ENCODE results near the gene PTPRM. TPM values are rescaled to one million over a fixed set of nuclear protein-coding genes. Genes with fewer than 3 reads are reported as not detected.

Gene PTPRM
- total and polyA plus RNA-seq, 2 of the 8 experiments (the other 6 are each of a cell fraction or from before 2014, with no cell fraction given): 4.1 to 7.0 TPM

DNA sequence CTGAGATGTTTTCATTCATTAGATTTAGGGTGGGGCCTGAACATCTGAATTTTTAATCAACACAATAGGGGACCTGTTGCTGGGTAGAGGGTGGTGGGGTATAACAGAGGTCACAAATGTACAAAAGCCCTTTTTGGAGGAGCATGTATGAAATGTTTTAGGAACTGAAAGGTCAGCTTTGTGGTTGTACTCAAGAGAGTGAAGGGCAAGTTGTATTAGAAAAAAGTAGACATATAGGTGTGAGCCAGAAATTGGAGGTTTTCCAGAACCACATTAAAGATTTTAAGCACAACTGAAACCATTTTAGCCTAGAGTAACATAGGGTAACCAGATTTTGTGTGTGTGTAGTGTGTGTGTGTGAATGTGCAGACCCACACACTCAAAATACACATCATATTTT, 62.3 kb downstream of the PTPRM start:
- CTCF ChIA-PET (ENCODE audit: partially characterized antibody): interaction anchor here (1.4 kb wide), 1 partner anchor 37 kb away, joined by 4 read pairs; no protein-coding TSS in a partner anchor
- no peak overlapping the region for H2BK20ac ChIP-seq (ENCODE audit: low read length)
- no peaks in the 10 kb centered on the region for H3K36me3 ChIP-seq (ENCODE audit: control insufficient read depth in 2 of 4, insufficient read depth in 4 of 4, low read length in 3 of 4)
- H3K27me3 ChIP-seq (replicated peaks in 1 of 4; ENCODE audit: control insufficient read depth in 3 of 4, extremely low read depth in 1 of 4, insufficient read depth in 3 of 4, low read length in 3 of 4): no peaks in the 10 kb centered on the region
- no peak overlapping the region for H3K14ac ChIP-seq (ENCODE audit: insufficient read length)
- H3K9me3 ChIP-seq (ENCODE audit: insufficient read depth in 2 of 2, low read depth in 1 of 2, low read length in 1 of 2): no peaks in the 10 kb centered on the region
- POLR2A ChIA-PET (ENCODE audit: partially characterized antibody): no interaction called here
- FAIRE-seq (no peak), DNase-seq (ENCODE audit: low read depth in 1 of 2, low spot score in 2 of 2) (no peak)
- H3K4me3 ChIP-seq (ENCODE audit: extremely low read depth in 1 of 4, insufficient read depth in 2 of 4, low read depth in 3 of 4, low read length in 4 of 4): no peak overlapping the region
- no peak overlapping the region for H4K91ac ChIP-seq (replicated peaks; ENCODE audit: insufficient read length, low read length)
- H3K56ac ChIP-seq (replicated peaks; ENCODE audit: insufficient read length, low read depth, low read length): no peak overlapping the region
- H3K27ac ChIP-seq (ENCODE audit: low read depth, low read length): no peak overlapping the region
- H3K9ac ChIP-seq (replicated peaks in 1 of 4; ENCODE audit: extremely low read depth in 1 of 4, low read depth in 3 of 4, low read length in 3 of 4): no peak overlapping the region
- no peaks in the 10 kb centered on the region for H4K20me1 ChIP-seq (replicated peaks in 1 of 2; ENCODE audit: control insufficient read depth in 1 of 2, insufficient read depth in 2 of 2, low read length in 2 of 2)
- H3K4me2 ChIP-seq (ENCODE audit: insufficient read depth in 1 of 2, low read depth in 2 of 2, low read length in 2 of 2): no peak overlapping the region
- no peak overlapping the region for H2BK5ac ChIP-seq (ENCODE audit: low read depth, low read length)
- no peak overlapping the region for H2AK5ac ChIP-seq (ENCODE audit: low read depth, low read length)
- H2AFZ ChIP-seq (ENCODE audit: low read length): no peak overlapping the region
- no peak overlapping the region for H2BK15ac ChIP-seq (ENCODE audit: low read length)
- no peaks in the 10 kb centered on the region for H3K79me2 ChIP-seq (ENCODE audit: control insufficient read depth in 1 of 2, insufficient read depth in 2 of 2, low read length in 2 of 2)
- no peak overlapping the region for H2BK12ac ChIP-seq (ENCODE audit: low read depth, low read length)
- H3K18ac ChIP-seq (ENCODE audit: extremely low read depth, low read length): no peak overlapping the region
- no peaks in the 10 kb centered on the region for H3K23me2 ChIP-seq (ENCODE audit: low read depth, low read length)
- H3K4ac ChIP-seq (replicated peaks; ENCODE audit: insufficient read length, low read depth, low read length): no peak overlapping the region
- H4K5ac ChIP-seq (ENCODE audit: insufficient read length, low read depth, low read length): no peak overlapping the region
- TF ChIP-seq HDAC6 (IDR thresholded peaks at IDR 0.05; ENCODE audit: low read depth, low read length) (no peak), EGR1 (IDR thresholded peaks at IDR 0.05; ENCODE audit: borderline replicate concordance, low read depth, low read length) (no peak), SP4 (IDR thresholded peaks at IDR 0.05; ENCODE audit: low read length) (no peak), USF2 (IDR thresholded peaks at IDR 0.05; ENCODE audit: low read length) (no peak), POLR2A (IDR thresholded peaks at IDR 0.05; ENCODE audit: control extremely low read depth in 1 of 2, low read depth in 2 of 2, low read length in 2 of 2) (no peak), BACH1 (IDR thresholded peaks at IDR 0.05; ENCODE audit: low read length) (no peak), CHD1 (IDR thresholded peaks at IDR 0.05; ENCODE audit: low read depth, low read length) (no peak), CBX5 (IDR thresholded peaks at IDR 0.05; ENCODE audit: low read depth, low read length) (no peak), SP1 (IDR thresholded peaks at IDR 0.05; ENCODE audit: low read depth, low read length) (no peak), SP2 (IDR thresholded peaks at IDR 0.05; ENCODE audit: low read length) (no peak), CTBP2 (IDR thresholded peaks at IDR 0.05; ENCODE audit: borderline replicate concordance, insufficient read depth, insufficient read length, low read length) (no peak), BRCA1 (IDR thresholded peaks at IDR 0.05; ENCODE audit: low read depth, low read length) (no peak)
- no peak overlapping the region for H3K23ac ChIP-seq (ENCODE audit: insufficient read length)
- no peak overlapping the region for H2BK120ac ChIP-seq (replicated peaks; ENCODE audit: low read depth, low read length)
- H3K79me1 ChIP-seq (ENCODE audit: low read depth, low read length): no peaks in the 10 kb centered on the region
- H3K4me1 ChIP-seq (replicated peaks in 1 of 4; ENCODE audit: control insufficient read depth in 3 of 4, insufficient read depth in 4 of 4, low read length in 3 of 4): no peaks in the 10 kb centered on the region
- H4K8ac ChIP-seq (ENCODE audit: extremely low read depth, insufficient read depth, low read length): no peak overlapping the region
